Fibroblast of lung (primary cell): ENCODE data around the gene FGF5. TPM values are rescaled to one million over a fixed set of nuclear protein-coding genes. Genes with fewer than 3 reads are reported as not detected.

Experiments
- DNase-seq, 2 donors: peaks; one replicate each; pipeline versions ENCODE4 v3.0.0 to v3.0.0-alpha.2; 2010; ENCODE audit warnings: low read depth in 2 of 2
- H2AFZ ChIP-seq: 2 replicates; pipeline ENCODE4 v1.5.1; 2012; ENCODE audit warnings: low read length, control low read depth, inconsistent platforms
- H3K27ac ChIP-seq: 2 replicates; pipeline ENCODE4 v1.5.1; 2011; ENCODE audit warnings: low read length, control low read depth; ENCODE audit not compliant: insufficient read depth
- H3K27me3 ChIP-seq: 2 replicates; pipeline ENCODE4 v1.5.1; 2011; ENCODE audit warnings: mild to moderate bottlenecking, low read length; ENCODE audit not compliant: control insufficient read depth, insufficient read depth
- H3K36me3 ChIP-seq: 2 replicates; pipeline ENCODE4 v1.5.1; 2011; ENCODE audit warnings: low read length; ENCODE audit not compliant: control insufficient read depth, insufficient read depth
- H3K4me1 ChIP-seq: 2 replicates; pipeline ENCODE4 v1.5.1; 2011; ENCODE audit warnings: low read length; ENCODE audit not compliant: control insufficient read depth, insufficient read depth; ENCODE audit errors: extremely low read depth
- H3K4me2 ChIP-seq: 2 replicates; pipeline ENCODE4 v1.5.1; 2011; ENCODE audit warnings: low read length, control low read depth; ENCODE audit not compliant: insufficient read depth; ENCODE audit errors: extremely low read depth
- H3K4me3 ChIP-seq, 4 experiments: fragments of 200-600 bp in 1 of 4; sonication (generic) in 1 of 4; replicated peaks in 1 of 4; 2 replicates each; pipeline ENCODE4 v1.5.1; 2011 to 2016; ENCODE audit warnings: low read length in 4 of 4, low read depth in 3 of 4, mild to moderate bottlenecking in 3 of 4, control low read depth in 2 of 4, inconsistent platforms in 1 of 4, mixed read lengths in 1 of 4; ENCODE audit not compliant: insufficient read depth in 1 of 4; ENCODE audit errors: control extremely low read depth in 1 of 4
- H3K79me2 ChIP-seq: 2 replicates; pipeline ENCODE4 v1.5.1; 2012; ENCODE audit warnings: mild to moderate bottlenecking, low read length, inconsistent platforms; ENCODE audit not compliant: control insufficient read depth, insufficient read depth
- H3K9ac ChIP-seq: 2 replicates; pipeline ENCODE4 v1.5.1; 2011; ENCODE audit warnings: mild to moderate bottlenecking, low read length, control low read depth; ENCODE audit not compliant: insufficient read depth
- H3K9me3 ChIP-seq: 2 replicates; pipeline ENCODE4 v1.5.1; 2012; ENCODE audit warnings: low read depth, low read length; ENCODE audit not compliant: control insufficient read depth, insufficient read depth
- H4K20me1 ChIP-seq: 2 replicates; pipeline ENCODE4 v1.5.1; 2011; ENCODE audit warnings: low read length; ENCODE audit not compliant: control insufficient read depth, insufficient read depth; ENCODE audit errors: extremely low read depth
- CTCF ChIP-seq, 2 donors: IDR thresholded peaks in 1 of 2; conservative IDR thresholded peaks in 1 of 2; 1 replicate in 1 of 2; 2 replicates in 1 of 2; pipeline ENCODE4 v1.5.1; 2011 to 2012; ENCODE audit warnings: low read length in 2 of 2, control low read depth in 1 of 2, inconsistent platforms in 1 of 2, low read depth in 1 of 2, mild to moderate bottlenecking in 1 of 2
- EZH2 ChIP-seq: IDR thresholded peaks from 2 replicates; pipeline ENCODE4 v1.5.1; 2012; ENCODE audit warnings: low read length, control low read depth, mild to moderate bottlenecking; ENCODE audit errors: missing control alignments
- polyA plus RNA-seq, 2 donors: library from polyadenylated mRNA; depleted of rRNA in 1 of 2; stranded (reverse) in 1 of 2; unstranded in 1 of 2; fragments of >200 nt; gene quantifications; 2 replicates each; pipeline ENCODE4 v1.2.1, GENCODE V29; 2011 to 2012; ENCODE audit warnings: missing spikeins in 1 of 2
- total RNA-seq: library from RNA; depleted of rRNA; stranded (reverse); fragments of >200 nt; gene quantifications from 2 replicates; pipeline ENCODE4 v1.2.1, GENCODE V29; 2014

FGF5 gene
- total and polyA plus RNA-seq, 2 donors (not counting 1 experiment from before 2014, with no cell fraction given), result 25.8 to 56.4 TPM

GRCh38 chr4:80270868-80271267, 4.4 kb downstream of the FGF5 start:
- no peaks in the 10 kb centered on the region for H3K27me3 ChIP-seq
- H3K9ac ChIP-seq, result no peak overlapping the region
- peaks cover 3% of the 10 kb centered on the region for H4K20me1 ChIP-seq
- H3K27ac ChIP-seq, result no peak overlapping the region
- no peak overlapping the region for H2AFZ ChIP-seq
- no peak for DNase-seq
- peaks cover 6% of the 10 kb centered on the region for H3K4me1 ChIP-seq
- H3K36me3 ChIP-seq, result peaks cover 6% of the 10 kb centered on the region
- TF ChIP-seq CTCF (conservative IDR thresholded peaks at IDR 0.05 in 1 of 2, IDR thresholded peaks at IDR 0.05 in 1 of 2; ENCODE audit: low read depth in 1 of 2, low read length in 2 of 2) (no peak), EZH2 (no peak)
- no peaks in the 10 kb centered on the region for H3K9me3 ChIP-seq
- H3K4me3 ChIP-seq, result peak overlapping the region in 3 of 4 experiments; percentile 54 to 96 (median 64)
- peaks cover 98% of the 10 kb centered on the region for H3K79me2 ChIP-seq
- H3K4me2 ChIP-seq, result peak overlapping the region; percentile 91

- H3K4me1 ChIP-seq, result peaks cover 6% of the 10 kb centered on the region
- H3K4me2 ChIP-seq, result peak overlapping the region; percentile 84
- no peak for TF ChIP-seq CTCF (conservative IDR thresholded peaks at IDR 0.05 in 1 of 2, IDR thresholded peaks at IDR 0.05 in 1 of 2; ENCODE audit: low read depth in 1 of 2, low read length in 2 of 2)
- TF ChIP-seq EZH2, result no peak
- no peaks in the 10 kb centered on the region for H3K9me3 ChIP-seq
- no peaks in the 10 kb centered on the region for H3K27me3 ChIP-seq
- H4K20me1 ChIP-seq, result peaks cover 3% of the 10 kb centered on the region
- peak overlapping the region; percentile 5 to 96 (median 30) for H3K4me3 ChIP-seq
- H2AFZ ChIP-seq, result no peak overlapping the region
- H3K36me3 ChIP-seq, result peaks cover 6% of the 10 kb centered on the region
- peaks cover 100% of the 10 kb centered on the region for H3K79me2 ChIP-seq
- peak in 1 of 2 donors; percentile 76 for DNase-seq
- no peak overlapping the region for H3K27ac ChIP-seq
- no peak overlapping the region for H3K9ac ChIP-seq
Measured at GRCh38 chr4:80271801-80272200, 5.3 kb downstream of the FGF5 start.

DNA sequence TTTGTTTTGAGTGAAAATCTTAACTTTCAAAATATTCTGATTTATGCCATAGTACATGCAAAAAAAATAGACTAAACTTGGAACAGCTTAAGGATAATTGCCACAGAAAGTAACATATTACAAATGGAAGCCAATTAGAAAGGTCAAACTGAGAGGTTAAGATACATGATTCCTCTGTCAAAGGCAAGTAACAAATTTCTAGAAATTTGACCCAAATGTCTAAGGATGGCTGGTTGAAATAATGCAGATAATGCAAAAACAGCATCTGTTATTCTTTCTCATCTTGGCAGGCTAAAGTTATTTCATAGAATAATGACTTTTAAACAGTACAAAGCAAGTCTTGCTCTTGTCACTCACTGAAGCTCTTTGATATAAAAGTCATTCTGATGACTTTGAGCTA, 10.5 kb downstream of the FGF5 start:
- peaks cover 8% of the 10 kb centered on the region for H3K4me1 ChIP-seq
- H3K36me3 ChIP-seq, result no peaks in the 10 kb centered on the region
- H3K4me3 ChIP-seq, result peak overlapping the region in 2 of 4 experiments; percentile 12
- no peak overlapping the region for H3K9ac ChIP-seq
- TF ChIP-seq EZH2 (no peak), CTCF (conservative IDR thresholded peaks at IDR 0.05 in 1 of 2, IDR thresholded peaks at IDR 0.05 in 1 of 2; ENCODE audit: low read depth in 1 of 2, low read length in 2 of 2) (no peak)
- H3K27ac ChIP-seq, result no peak overlapping the region
- no peaks in the 10 kb centered on the region for H3K9me3 ChIP-seq
- H3K27me3 ChIP-seq, result no peaks in the 10 kb centered on the region
- H2AFZ ChIP-seq, result no peak overlapping the region
- peak overlapping the region; percentile 40 for H3K4me2 ChIP-seq
- peaks cover 2% of the 10 kb centered on the region for H4K20me1 ChIP-seq
- H3K79me2 ChIP-seq, result peaks cover 100% of the 10 kb centered on the region
- DNase-seq, result peak in 1 of 2 donors; percentile 63
